HCT116 (cell line): ENCODE measurements around the gene MAPK14. TPM values are rescaled to one million over a fixed set of nuclear protein-coding genes. Genes with fewer than 3 reads are reported as not detected.

Experiments used
- ATAC-seq: fragments of 200-7000 bp; cut with Tn5 transposase; 2 replicates; pipeline ENCODE4 v1.9.1; 2020; ENCODE audit warnings: mild to moderate bottlenecking, moderate library complexity
- BruUV-seq: library from RNA; stranded (reverse); fragments of 400-500 nt; replicated peaks from 2 replicates; lab custom pipeline; 2021; lab: Mats Ljungman, UMichigan
- CTCF ChIA-PET: fragments of 300-600 bp; sonication (Branson Sonifier 250); formaldehyde crosslinking; loops from one replicate; lab custom pipeline; 2021; ENCODE audit warnings: antibody characterized with exemption; lab: Charles Lee
- POLR2A ChIA-PET: fragments of 300-600, 350-600 bp; sonication (Branson Sonifier 250); formaldehyde crosslinking; loops from one replicate; lab custom pipeline; 2021; ENCODE audit warnings: antibody characterized with exemption; lab: Charles Lee
- RAD21 ChIA-PET, 2 experiments: fragments of 300-600 bp; sonication (Branson Sonifier 250); formaldehyde crosslinking; loops; one replicate each; lab custom pipeline; 2023; ENCODE audit warnings: low total read pairs in 2 of 2; ENCODE audit not compliant: uncharacterized antibody in 2 of 2, unreplicated experiment in 2 of 2, low non-redundant PET in 1 of 2; lab: Charles Lee
- DNase-seq: peaks from one replicate; pipeline ENCODE4 v3.0.0-alpha.2; 2010; ENCODE audit warnings: low read depth, low spot score
- H2AFZ ChIP-seq: fragments of 200-600 bp; shearing (Covaris generic), sonication (generic); 2 replicates; pipeline ENCODE4 v1.6.1; 2017; ENCODE audit warnings: low read depth, mixed run types, mixed read lengths, antibody characterized with exemption, low read length; ENCODE audit not compliant: poor library complexity, severe bottlenecking
- H3K27ac ChIP-seq: 2 replicates; pipeline ENCODE4 v1.5.1; 2012; ENCODE audit warnings: low read depth, low read length
- H3K27me3 ChIP-seq: fragments of 200-600 bp; sonication (generic); 2 replicates; pipeline ENCODE4 v1.6.1; 2016; ENCODE audit warnings: mixed run types, low read length, mixed read lengths; ENCODE audit not compliant: insufficient read depth
- H3K36me3 ChIP-seq, 2 experiments: fragments of 200-500 bp in 1 of 2; fragments of 200-600 bp in 1 of 2; sonication (Bioruptor generic) in 1 of 2; sonication (generic) in 1 of 2; 2 replicates each; pipeline versions ENCODE4 v1.5.1 to v1.6.1; 2014 to 2016; ENCODE audit warnings: low read length in 2 of 2, inconsistent platforms in 1 of 2, mixed read lengths in 1 of 2, mixed run types in 1 of 2; ENCODE audit not compliant: insufficient read depth in 2 of 2, control insufficient read depth in 1 of 2
- H3K4me1 ChIP-seq, 2 experiments: fragments of 200-600 bp in 1 of 2; sonication (generic) in 1 of 2; 2 replicates each; pipeline versions ENCODE4 v1.5.1 to v1.6.1; 2012 to 2017; ENCODE audit warnings: low read length in 2 of 2, inconsistent platforms in 1 of 2, mild to moderate bottlenecking in 1 of 2, mixed read lengths in 1 of 2, mixed run types in 1 of 2, moderate library complexity in 1 of 2; ENCODE audit not compliant: insufficient read depth in 2 of 2, control insufficient read depth in 1 of 2
- H3K4me2 ChIP-seq: fragments of 200-600 bp; sonication (generic); 2 replicates; pipeline ENCODE4 v1.6.1; 2017; ENCODE audit warnings: mixed run types, low read length, mixed read lengths
- H3K4me3 ChIP-seq, 2 experiments: fragments of 200-600 bp in 1 of 2; sonication (generic) in 1 of 2; replicated peaks in 1 of 2; 2 replicates each; pipeline ENCODE4 v1.5.1; 2011 to 2016; ENCODE audit warnings: low read length in 2 of 2, control low read depth in 1 of 2, low read depth in 1 of 2, mild to moderate bottlenecking in 1 of 2, mixed read lengths in 1 of 2, mixed run types in 1 of 2
- H3K79me2 ChIP-seq: fragments of 200-600 bp; sonication (generic); 2 replicates; pipeline ENCODE4 v1.6.1; 2017; ENCODE audit warnings: mild to moderate bottlenecking, mixed run types, low read length, moderate library complexity, mixed read lengths; ENCODE audit not compliant: insufficient read depth
- H3K9ac ChIP-seq: fragments of 200-600 bp; sonication (generic); 2 replicates; pipeline ENCODE4 v1.6.1; 2016; ENCODE audit warnings: low read length, mixed read lengths
- H3K9me2 ChIP-seq: fragments of 200-600 bp; sonication (generic), shearing (Covaris generic); 2 replicates; pipeline ENCODE4 v1.6.1; 2017; ENCODE audit warnings: mixed run types, mild to moderate bottlenecking, moderate library complexity; ENCODE audit not compliant: insufficient read depth
- H3K9me3 ChIP-seq, 2 experiments: fragments of 200-500 bp in 1 of 2; fragments of 200-600 bp in 1 of 2; sonication (Bioruptor generic) in 1 of 2; sonication (generic) in 1 of 2; 2 replicates each; pipeline ENCODE4 v1.6.1; 2014 to 2017; ENCODE audit warnings: low read length in 2 of 2, mixed read lengths in 2 of 2, inconsistent platforms in 1 of 2, low read depth in 1 of 2, mild to moderate bottlenecking in 1 of 2, mixed run types in 1 of 2, moderate library complexity in 1 of 2; ENCODE audit not compliant: control insufficient read depth in 1 of 2, insufficient read depth in 1 of 2
- H4K20me1 ChIP-seq: fragments of 200-600 bp; sonication (generic), shearing (Covaris generic); 2 replicates; pipeline ENCODE4 v1.6.1; 2017; ENCODE audit warnings: mixed run types, mild to moderate bottlenecking, moderate library complexity; ENCODE audit not compliant: insufficient read depth
- ATF3 ChIP-seq: IDR thresholded peaks from 2 replicates; pipeline ENCODE4 v1.6.1; 2012
- ELF1 ChIP-seq: IDR thresholded peaks from 2 replicates; pipeline ENCODE4 v1.6.1; 2012; ENCODE audit warnings: low read depth, borderline replicate concordance
- POLR2A ChIP-seq: IDR thresholded peaks from 2 replicates; pipeline ENCODE4 v1.7.0; 2011; ENCODE audit warnings: borderline replicate concordance; ENCODE audit not compliant: insufficient read depth, insufficient read length; ENCODE audit errors: extremely low read depth
- REST ChIP-seq: IDR thresholded peaks from 2 replicates; pipeline ENCODE4 v1.6.1; 2012; ENCODE audit warnings: low read depth
- SRF ChIP-seq: IDR thresholded peaks from 2 replicates; pipeline ENCODE4 v1.6.1; 2012; ENCODE audit warnings: low read depth
- TCF7L2 ChIP-seq: IDR thresholded peaks from 2 replicates; pipeline ENCODE4 v1.7.0; 2011; ENCODE audit warnings: borderline replicate concordance, inconsistent platforms; ENCODE audit not compliant: insufficient read depth, insufficient read length; ENCODE audit errors: extremely low read depth
- YY1 ChIP-seq: IDR thresholded peaks from 2 replicates; pipeline ENCODE4 v1.6.1; 2011; ENCODE audit warnings: low read length, low read depth, moderate library complexity, mild to moderate bottlenecking; ENCODE audit not compliant: insufficient replicate concordance; ENCODE audit errors: extremely low read depth
- ZBTB33 ChIP-seq: IDR thresholded peaks from 2 replicates; pipeline ENCODE4 v1.6.1; 2011; ENCODE audit warnings: mild to moderate bottlenecking, low read length, moderate library complexity; ENCODE audit not compliant: insufficient replicate concordance; ENCODE audit errors: extremely low read depth
- ZFX ChIP-seq: fragments of 450-650 bp; IDR thresholded peaks from 2 replicates; pipeline ENCODE4 v1.6.1; 2017
- intact Hi-C: fragments of 100-400 bp; cut with micrococcal nuclease; formaldehyde crosslinking; loops from 2 replicates; pipeline ENCODE4 v1.10.0; 2022
- total RNA-seq: library from RNA; stranded (reverse); gene quantifications from one replicate; pipeline ENCODE4 v1.2.1, GENCODE V29; 2021; ENCODE audit not compliant: unreplicated experiment

Gene MAPK14
- total RNA-seq, 1 experiment from 2014 or later = 34.2 TPM

- Histone ChIP-seq H3K27me3 (no peaks in the 10 kb centered on the region), H3K9me2 (no peaks in the 10 kb centered on the region), H3K9ac (no peak overlapping the region), H4K20me1 (no peaks in the 10 kb centered on the region), H3K36me3 (no peaks in the 10 kb centered on the region), H2AFZ (no peak overlapping the region), H3K9me3 (no peaks in the 10 kb centered on the region), H3K27ac (no peak overlapping the region), H3K4me3 (no peak overlapping the region), H3K4me1 (peaks cover 9 to 22% of the 10 kb centered on the region in 2 experiments; a peak in 2 of 4 replicates), H3K79me2 (no peaks in the 10 kb centered on the region), H3K4me2 (peak overlapping the region; percentile 21; the same call in 1 of the 2 replicates)
- DNase-seq = no peak
- ChIA-PET POLR2A (no interaction called here), CTCF (no interaction called here), RAD21 (no interaction called here)
- no peak for TF ChIP-seq TCF7L2
- TF ChIP-seq SRF = no peak
- TF ChIP-seq POLR2A = no peak
- no peak for TF ChIP-seq ELF1
- no peak for TF ChIP-seq ZBTB33
- TF ChIP-seq ZFX = no peak
- TF ChIP-seq YY1 = no peak
- no peak for TF ChIP-seq ATF3
- TF ChIP-seq REST = no peak
- BruUV-seq = no TSS peak
- intact Hi-C loops = no loop called here
- no peak for ATAC-seq
Measured at GRCh38 chr6:36120539-36120938, 92.9 kb downstream of the MAPK14 start.
